Measurements from ENCODE around the gene S100A6. TPM values are rescaled to one million over a fixed set of nuclear protein-coding genes. Genes with fewer than 3 reads are reported as not detected.

S100A6 gene
- total RNA-seq, 1 donor from 2014 or later = 336 TPM

- Histone ChIP-seq H3K4me1 (peaks cover 15% of the 10 kb centered on the region), H3K27me3 (ENCODE audit: low read depth) (no peaks in the 10 kb centered on the region), H3K27ac (replicated peaks) (no peak overlapping the region), H3K4me3 (no peak overlapping the region), H3K36me3 (no peaks in the 10 kb centered on the region), H3K9me3 (replicated peaks) (no peaks in the 10 kb centered on the region)
- intact Hi-C loops (cut with micrococcal nuclease) = loop anchor here (10.0 kb wide), 1 partner anchor 47 kb away; no protein-coding TSS in a partner anchor
- no peak for DNase-seq
- no peak for TF ChIP-seq CTCF (IDR thresholded peaks at IDR 0.05; ENCODE audit: borderline replicate concordance)
Observed at GRCh38 chr1:153561466-153561985, 25.7 kb upstream of the S100A6 start.

GRCh38 chr1:153560771-153561465 lies 25.1 kb upstream of the S100A6 start:
- Histone ChIP-seq H3K27me3 (ENCODE audit: low read depth) (no peaks in the 10 kb centered on the region), H3K9me3 (replicated peaks) (no peaks in the 10 kb centered on the region), H3K36me3 (no peaks in the 10 kb centered on the region), H3K4me3 (no peak overlapping the region), H3K4me1 (peaks cover 9% of the 10 kb centered on the region), H3K27ac (replicated peaks) (no peak overlapping the region)
- intact Hi-C loops (cut with micrococcal nuclease) = loop anchor here (10.0 kb wide), 1 partner anchor 46 kb away; no protein-coding TSS in a partner anchor
- DNase-seq = no peak
- no peak for TF ChIP-seq CTCF (IDR thresholded peaks at IDR 0.05; ENCODE audit: borderline replicate concordance)

- H3K9me3 ChIP-seq (replicated peaks) = no peaks in the 10 kb centered on the region
- H3K4me3 ChIP-seq = no peak overlapping the region
- no peak for TF ChIP-seq CTCF (IDR thresholded peaks at IDR 0.05; ENCODE audit: borderline replicate concordance)
- no peak for DNase-seq
- no peaks in the 10 kb centered on the region for H3K36me3 ChIP-seq
- no peaks in the 10 kb centered on the region for H3K27me3 ChIP-seq (ENCODE audit: low read depth)
- peaks cover 2% of the 10 kb centered on the region for H3K4me1 ChIP-seq
- no peak overlapping the region for H3K27ac ChIP-seq (replicated peaks)
- intact Hi-C loops (cut with micrococcal nuclease) = loop anchor here (10.0 kb wide), 1 partner anchor 45 kb away; no protein-coding TSS in a partner anchor
Observed at GRCh38 chr1:153560241-153560640, 24.4 kb upstream of the S100A6 start.

- TF ChIP-seq CTCF (IDR thresholded peaks at IDR 0.05; ENCODE audit: borderline replicate concordance) = no peak
- no peaks in the 10 kb centered on the region for H3K27me3 ChIP-seq (ENCODE audit: low read depth)
- no peak overlapping the region for H3K27ac ChIP-seq (replicated peaks)
- peaks cover 14% of the 10 kb centered on the region for H3K4me1 ChIP-seq
- no peaks in the 10 kb centered on the region for H3K36me3 ChIP-seq
- H3K4me3 ChIP-seq = no peak overlapping the region
- H3K9me3 ChIP-seq (replicated peaks) = no peaks in the 10 kb centered on the region
- no peak for DNase-seq
- intact Hi-C loops (cut with micrococcal nuclease) = no loop called here
Observed at GRCh38 chr1:153557877-153558276, 22.1 kb upstream of the S100A6 start.

- DNase-seq = no peak
- Histone ChIP-seq H3K27ac (replicated peaks) (no peak overlapping the region), H3K4me1 (peaks cover 14% of the 10 kb centered on the region), H3K9me3 (replicated peaks) (no peaks in the 10 kb centered on the region), H3K4me3 (no peak overlapping the region), H3K27me3 (ENCODE audit: low read depth) (no peaks in the 10 kb centered on the region), H3K36me3 (no peaks in the 10 kb centered on the region)
- intact Hi-C loops (cut with micrococcal nuclease) = no loop called here
- TF ChIP-seq CTCF (IDR thresholded peaks at IDR 0.05; ENCODE audit: borderline replicate concordance) = no peak
Observed at GRCh38 chr1:153556348-153556747, 20.6 kb upstream of the S100A6 start.
